Camera-type eye (tissue), 1 donor: Measurements from ENCODE around the gene LGR5. TPM values are rescaled to one million over a fixed set of nuclear protein-coding genes. Genes with fewer than 3 reads are reported as not detected.

Experiments
- total RNA-seq: library from RNA; depleted of rRNA; stranded (reverse); fragments of >200 nt; gene quantifications from one replicate; pipeline ENCODE4 v1.2.3, GENCODE V29; 2014

LGR5 gene, protein sequence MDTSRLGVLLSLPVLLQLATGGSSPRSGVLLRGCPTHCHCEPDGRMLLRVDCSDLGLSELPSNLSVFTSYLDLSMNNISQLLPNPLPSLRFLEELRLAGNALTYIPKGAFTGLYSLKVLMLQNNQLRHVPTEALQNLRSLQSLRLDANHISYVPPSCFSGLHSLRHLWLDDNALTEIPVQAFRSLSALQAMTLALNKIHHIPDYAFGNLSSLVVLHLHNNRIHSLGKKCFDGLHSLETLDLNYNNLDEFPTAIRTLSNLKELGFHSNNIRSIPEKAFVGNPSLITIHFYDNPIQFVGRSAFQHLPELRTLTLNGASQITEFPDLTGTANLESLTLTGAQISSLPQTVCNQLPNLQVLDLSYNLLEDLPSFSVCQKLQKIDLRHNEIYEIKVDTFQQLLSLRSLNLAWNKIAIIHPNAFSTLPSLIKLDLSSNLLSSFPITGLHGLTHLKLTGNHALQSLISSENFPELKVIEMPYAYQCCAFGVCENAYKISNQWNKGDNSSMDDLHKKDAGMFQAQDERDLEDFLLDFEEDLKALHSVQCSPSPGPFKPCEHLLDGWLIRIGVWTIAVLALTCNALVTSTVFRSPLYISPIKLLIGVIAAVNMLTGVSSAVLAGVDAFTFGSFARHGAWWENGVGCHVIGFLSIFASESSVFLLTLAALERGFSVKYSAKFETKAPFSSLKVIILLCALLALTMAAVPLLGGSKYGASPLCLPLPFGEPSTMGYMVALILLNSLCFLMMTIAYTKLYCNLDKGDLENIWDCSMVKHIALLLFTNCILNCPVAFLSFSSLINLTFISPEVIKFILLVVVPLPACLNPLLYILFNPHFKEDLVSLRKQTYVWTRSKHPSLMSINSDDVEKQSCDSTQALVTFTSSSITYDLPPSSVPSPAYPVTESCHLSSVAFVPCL
- total RNA-seq: 7.6 TPM

DNA sequence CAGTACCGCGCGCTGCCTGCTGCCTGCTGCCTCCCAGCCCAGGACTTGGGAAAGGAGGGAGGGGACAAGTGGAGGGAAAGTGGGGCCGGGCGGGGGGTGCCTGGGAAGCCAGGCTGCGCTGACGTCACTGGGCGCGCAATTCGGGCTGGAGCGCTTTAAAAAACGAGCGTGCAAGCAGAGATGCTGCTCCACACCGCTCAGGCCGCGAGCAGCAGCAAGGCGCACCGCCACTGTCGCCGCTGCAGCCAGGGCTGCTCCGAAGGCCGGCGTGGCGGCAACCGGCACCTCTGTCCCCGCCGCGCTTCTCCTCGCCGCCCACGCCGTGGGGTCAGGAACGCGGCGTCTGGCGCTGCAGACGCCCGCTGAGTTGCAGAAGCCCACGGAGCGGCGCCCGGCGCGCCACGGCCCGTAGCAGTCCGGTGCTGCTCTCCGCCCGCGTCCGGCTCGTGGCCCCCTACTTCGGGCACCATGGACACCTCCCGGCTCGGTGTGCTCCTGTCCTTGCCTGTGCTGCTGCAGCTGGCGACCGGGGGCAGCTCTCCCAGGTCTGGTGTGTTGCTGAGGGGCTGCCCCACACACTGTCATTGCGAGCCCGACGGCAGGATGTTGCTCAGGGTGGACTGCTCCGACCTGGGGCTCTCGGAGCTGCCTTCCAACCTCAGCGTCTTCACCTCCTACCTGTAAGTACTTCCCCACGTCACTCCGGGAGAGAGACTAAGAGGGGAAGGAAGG is at the start of gene LGR5:
Gene LGR5, plus strand, starts transcription at position 186 of the 732 bp plus-strand sequence. Its CDS starts 283 bp downstream, at position 469.

Other genes starting within 250 kb of the LGR5 start
- 138 TPM for gene ZFC3H1, start 224.1 kb downstream of the LGR5 start, total RNA-seq
- 13.4 TPM for gene THAP2, start 224.5 kb downstream of the LGR5 start, total RNA-seq
- 24.1 TPM for gene TMEM19, start 246.3 kb downstream of the LGR5 start, total RNA-seq